PC-3 (cell line): Measurements from ENCODE around the gene PITRM1.

Experiments used
- EZH2 ChIP-seq: fragments of 300-600 bp; sonication (generic); IDR thresholded peaks from one replicate; pipeline ENCODE4 v1.6.1; 2017; ENCODE audit warnings: antibody characterized with exemption, mild to moderate bottlenecking, low read length; ENCODE audit not compliant: unreplicated experiment
- EZH2phosphoT487 ChIP-seq: fragments of 300-600 bp; sonication (generic); IDR thresholded peaks from 2 replicates; pipeline ENCODE4 v1.6.1; 2018; ENCODE audit warnings: mild to moderate bottlenecking, antibody characterized with exemption, low read length, borderline replicate concordance
- TF ChIP-seq, protein P1 (sequence below): fragments of 300-600 bp; sonication (generic); conservative IDR thresholded peaks from 2 replicates; pipeline ENCODE4 v1.5.1; 2017; ENCODE audit warnings: antibody characterized with exemption, low read depth, mild to moderate bottlenecking, low read length

DNA sequence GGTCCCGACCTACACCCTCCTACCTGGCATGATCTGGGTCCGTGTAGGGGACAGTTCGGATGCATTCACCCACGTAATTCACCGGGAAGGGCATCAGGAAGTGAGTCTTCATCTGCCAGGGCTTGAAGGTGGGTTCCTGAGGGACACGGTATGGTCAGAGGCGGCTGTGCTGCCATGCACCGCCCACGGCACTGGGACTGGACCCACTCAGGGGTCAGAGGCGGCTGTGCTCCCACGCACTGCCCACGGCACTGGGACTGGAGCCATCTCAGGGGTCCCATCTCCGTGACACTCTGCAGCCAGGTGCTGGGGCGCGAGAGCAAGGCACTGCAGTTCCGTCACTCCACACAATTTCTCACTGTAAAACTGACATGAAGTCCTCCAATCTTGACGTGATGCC is 29.2 kb downstream of the PITRM1 start:
- TF ChIP-seq, protein P1, sequence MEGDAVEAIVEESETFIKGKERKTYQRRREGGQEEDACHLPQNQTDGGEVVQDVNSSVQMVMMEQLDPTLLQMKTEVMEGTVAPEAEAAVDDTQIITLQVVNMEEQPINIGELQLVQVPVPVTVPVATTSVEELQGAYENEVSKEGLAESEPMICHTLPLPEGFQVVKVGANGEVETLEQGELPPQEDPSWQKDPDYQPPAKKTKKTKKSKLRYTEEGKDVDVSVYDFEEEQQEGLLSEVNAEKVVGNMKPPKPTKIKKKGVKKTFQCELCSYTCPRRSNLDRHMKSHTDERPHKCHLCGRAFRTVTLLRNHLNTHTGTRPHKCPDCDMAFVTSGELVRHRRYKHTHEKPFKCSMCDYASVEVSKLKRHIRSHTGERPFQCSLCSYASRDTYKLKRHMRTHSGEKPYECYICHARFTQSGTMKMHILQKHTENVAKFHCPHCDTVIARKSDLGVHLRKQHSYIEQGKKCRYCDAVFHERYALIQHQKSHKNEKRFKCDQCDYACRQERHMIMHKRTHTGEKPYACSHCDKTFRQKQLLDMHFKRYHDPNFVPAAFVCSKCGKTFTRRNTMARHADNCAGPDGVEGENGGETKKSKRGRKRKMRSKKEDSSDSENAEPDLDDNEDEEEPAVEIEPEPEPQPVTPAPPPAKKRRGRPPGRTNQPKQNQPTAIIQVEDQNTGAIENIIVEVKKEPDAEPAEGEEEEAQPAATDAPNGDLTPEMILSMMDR: no peak
- no peak for TF ChIP-seq EZH2
- no peak for TF ChIP-seq EZH2phosphoT487
